Measurements from ENCODE around the gene PSTPIP1.
A peak's percentile ranks its signal among the peaks of the same experiment; 100 is the strongest.
"Not testable (repeated sequence)": the region's sequence is repeated elsewhere in the genome, so short reads cannot be mapped to it uniquely, and the experiment has no call there.

Gene PSTPIP1

DNA sequence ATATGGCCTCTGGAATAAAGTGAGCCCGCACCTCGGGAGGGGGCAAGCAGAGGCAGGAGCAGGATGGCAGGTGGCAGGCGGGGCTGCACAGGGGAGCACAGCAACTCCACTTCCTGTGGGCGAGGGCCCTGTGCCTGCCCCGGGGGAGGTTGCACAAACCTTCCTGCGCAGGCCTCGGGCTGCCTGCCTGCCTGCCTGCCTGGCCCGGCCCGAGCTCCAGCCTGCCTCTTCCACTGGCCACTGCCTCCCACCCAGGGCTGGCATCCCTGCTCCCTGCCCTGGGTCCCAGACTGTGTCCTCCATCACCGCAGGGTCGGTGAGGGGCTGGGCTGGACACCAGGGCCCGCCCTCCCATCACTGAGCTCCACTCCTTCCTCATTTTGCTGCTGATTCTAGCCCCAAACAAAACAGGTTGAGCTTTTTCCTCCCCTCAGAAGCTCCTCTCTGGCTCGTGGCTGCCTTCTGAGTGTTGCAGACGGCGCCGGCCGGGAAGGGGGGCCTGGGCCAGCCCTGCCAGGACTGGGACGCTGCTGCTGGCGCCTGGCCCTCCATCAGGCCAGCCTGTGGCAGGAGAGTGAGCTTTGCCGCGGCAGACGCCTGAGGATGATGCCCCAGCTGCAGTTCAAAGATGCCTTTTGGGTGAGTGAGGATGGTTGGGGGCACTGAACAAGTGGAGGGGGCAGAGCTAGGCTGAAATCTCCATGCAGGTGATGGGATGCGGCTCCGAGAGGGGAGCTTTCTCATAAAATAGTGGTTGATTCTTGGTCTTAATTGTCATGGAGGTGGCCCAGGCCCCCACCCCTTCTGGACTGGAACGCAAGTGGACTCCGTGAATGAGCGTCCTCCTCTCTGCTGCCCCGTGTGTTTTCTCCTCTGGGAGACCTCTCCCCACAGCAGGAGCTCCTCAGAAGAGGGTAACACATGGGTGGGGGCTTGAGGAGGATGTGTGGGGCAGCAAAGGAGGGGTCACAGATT lies at the start of gene PSTPIP1:
PSTPIP1 (plus strand) TSS at position 156 of the 975 bp plus-strand sequence; CDS start at position 604, 448 bp downstream.
- no peak for DNase-seq

DNA sequence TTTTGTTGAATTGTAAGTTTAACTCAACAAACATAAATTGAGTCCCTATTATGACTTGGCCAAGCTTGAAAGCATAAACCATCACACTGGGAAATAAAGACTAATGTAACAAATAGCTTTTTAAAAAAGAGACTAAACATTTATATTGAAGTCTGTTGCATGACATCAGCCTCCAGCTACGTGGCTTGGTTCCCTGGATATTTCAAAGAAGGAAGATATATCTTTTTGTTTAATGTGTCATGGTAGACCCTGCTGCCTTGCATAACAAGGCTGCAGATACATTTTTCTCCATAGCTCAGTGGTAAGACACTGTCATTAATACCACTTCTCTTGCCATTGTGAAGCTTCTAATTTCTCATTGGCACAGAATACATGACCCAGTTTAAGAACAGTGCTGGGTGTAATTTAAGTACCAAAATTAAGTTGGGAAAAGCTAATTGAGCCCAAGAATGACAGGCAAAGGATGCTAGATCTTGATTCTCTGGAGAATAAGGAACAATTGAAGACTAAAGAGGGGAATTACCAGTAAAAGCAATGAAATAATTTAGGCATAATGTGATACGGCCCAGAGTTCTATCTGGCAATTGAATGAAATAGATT lies 49.3 kb upstream of the PSTPIP1 start:
- DNase-seq = no peak

DNA sequence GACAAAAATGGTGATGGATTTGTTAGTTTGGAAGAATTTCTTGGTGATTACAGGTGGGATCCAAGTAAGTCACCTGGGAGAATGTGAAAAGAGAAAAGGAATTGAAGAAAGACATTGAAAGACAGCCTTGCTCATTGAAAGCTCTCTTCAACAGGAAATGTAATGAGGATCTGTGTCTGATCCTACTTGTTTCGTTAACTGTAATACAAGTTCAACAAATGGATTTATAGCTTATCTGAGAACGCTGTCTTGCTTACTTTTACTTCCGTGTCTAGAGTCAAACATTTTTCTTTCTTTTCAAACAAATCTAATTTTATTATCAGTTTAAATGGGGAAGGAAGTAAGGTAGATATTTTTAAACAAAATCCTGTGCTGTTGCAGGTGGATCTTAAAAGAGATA lies 47.5 kb upstream of the PSTPIP1 start:
- DNase-seq = no peak

DNA sequence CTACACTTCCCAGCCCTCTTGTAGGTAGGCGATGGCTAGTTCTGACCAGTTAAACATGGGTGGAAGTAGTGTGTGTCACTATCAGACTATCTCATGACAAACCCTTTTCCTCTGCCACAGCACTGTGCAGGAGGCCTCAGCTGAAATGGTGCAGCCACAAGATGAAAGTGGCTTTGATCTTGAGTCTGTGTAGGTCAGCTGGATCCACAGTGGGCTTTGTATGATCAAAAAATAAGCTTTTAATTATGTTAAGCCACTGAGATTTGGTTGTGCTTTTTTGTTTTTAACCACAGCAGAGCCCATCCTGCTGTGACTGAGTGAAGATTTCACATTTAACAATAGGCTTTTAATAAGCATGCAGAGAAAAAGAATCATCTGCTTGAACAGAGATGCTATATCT lies 43.7 kb upstream of the PSTPIP1 start:
- no peak for DNase-seq

DNA sequence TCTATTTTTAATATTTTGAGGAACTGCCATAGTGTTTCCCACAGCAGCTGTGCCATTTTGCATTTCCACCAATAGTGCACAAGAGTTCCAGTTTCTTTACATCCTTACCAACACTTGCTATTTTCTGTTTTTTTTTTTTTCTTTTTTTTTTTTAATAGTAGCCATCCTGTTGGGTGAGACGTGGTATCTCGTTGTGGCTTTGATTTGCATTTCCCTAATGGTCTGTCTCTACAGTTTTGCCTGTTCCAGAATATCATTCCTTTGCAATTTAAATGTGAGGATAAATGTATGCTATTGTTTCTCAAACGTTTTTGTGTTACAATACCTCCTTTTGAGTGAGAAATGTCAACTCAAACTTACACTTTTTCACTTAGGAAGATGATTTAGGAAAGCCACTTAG lies 41.0 kb upstream of the PSTPIP1 start:
- no peak for DNase-seq

DNA sequence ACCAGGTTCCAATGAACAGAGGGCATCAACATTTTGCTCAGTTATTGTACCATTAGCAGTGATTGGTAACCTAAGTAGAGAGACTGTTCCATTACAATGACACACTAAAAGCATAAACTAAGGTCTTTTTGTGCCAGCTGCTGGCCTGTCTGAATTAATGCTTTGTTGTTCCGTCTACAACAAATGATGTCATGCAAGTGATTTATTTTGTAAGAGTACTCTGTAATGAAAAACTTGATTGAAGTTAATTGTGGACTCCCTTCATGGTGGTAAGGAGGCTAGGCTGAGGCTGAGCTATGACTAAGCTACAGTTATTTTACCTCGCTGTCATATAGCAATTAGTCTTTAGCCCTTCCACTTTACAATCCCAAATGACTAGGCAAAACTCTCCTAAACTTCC lies 40.2 kb upstream of the PSTPIP1 start:
- no peak for DNase-seq

DNA sequence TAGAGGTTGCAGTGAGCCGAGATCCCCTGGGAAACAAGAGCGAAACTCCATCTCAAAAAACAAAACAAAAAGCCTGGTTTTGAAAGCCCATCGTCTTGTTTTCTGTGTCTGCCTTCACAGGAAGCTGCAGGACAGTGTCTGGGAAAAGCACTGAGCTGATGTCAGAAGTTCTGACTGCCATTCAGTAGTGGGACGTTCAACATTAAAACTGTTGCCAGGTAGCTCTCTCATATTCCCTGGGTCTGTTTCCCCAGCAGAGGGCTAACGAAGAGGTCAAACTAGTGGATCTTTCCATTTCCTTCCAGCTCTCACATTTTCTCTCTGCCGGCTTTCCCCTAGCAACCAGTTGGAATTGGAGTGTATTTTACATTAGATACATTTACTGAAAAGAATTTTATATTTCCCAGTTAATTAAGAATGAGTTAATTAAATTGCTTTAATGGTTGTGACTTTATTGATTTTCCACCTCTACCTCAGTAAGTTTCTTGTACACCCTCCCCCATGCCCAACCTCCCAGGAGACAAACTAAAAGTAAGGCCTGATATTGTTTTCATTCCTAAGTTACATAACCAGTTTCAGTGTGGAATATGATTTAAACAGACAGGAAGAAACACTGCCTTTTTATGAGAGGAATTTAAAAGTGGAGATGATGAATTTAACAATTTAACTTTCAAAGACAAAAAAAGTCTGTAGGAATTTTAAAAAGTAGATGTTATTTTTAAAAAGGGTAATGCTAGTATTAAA lies 33.5 kb upstream of the PSTPIP1 start:
- DNase-seq = no peak

DNA sequence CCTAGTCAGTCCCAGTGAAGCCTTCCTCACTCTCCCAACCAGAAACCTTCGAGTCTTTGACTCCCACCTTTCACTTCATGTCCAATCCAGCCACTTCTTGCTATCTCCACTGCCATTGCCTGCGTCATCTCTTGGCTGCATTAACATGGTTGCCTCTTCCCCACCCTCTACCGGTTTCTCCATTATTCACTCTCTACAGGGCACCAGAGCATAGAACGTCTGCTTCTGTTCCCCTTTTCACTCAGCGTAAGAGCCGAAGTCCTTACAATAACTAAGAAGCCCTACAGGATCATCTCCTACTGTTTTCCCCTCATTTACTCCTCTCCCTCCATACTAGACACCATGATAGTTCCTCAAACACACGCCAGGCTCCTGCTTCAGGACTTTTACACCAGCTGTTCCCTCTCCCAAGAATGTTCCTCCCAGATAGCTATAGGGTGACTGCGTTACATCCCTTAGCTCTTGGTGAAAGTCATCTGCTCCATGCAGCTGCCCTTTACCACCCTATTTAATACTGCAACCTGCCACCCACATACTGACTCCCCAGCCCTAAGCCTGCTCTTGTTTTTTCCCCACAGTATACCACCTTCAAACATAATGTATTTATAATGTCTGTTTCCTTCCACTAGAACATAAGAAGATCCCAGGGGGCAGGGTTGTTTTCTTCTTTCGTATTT lies 32.5 kb upstream of the PSTPIP1 start:
- no peak for DNase-seq

DNA sequence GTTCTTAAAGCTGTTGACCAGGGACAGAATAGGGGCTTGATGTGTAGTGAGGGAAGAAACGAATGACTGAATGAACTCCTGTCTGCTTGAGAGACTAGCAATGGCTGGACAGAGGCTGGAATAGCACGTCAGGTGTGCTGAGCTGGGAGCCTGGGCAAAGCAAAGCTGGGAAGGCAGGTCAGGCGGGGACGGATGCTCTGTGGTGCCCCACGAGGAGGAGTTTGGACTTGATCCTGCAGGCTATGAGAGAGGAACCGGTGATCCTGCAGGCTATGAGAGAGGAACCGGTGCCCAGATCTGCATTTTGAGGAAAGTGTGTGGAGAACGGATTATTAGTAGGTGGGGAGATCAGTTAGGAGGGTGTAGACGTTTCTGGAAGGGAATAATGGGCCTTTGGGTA lies 31.3 kb upstream of the PSTPIP1 start:
- DNase-seq = no peak

DNA sequence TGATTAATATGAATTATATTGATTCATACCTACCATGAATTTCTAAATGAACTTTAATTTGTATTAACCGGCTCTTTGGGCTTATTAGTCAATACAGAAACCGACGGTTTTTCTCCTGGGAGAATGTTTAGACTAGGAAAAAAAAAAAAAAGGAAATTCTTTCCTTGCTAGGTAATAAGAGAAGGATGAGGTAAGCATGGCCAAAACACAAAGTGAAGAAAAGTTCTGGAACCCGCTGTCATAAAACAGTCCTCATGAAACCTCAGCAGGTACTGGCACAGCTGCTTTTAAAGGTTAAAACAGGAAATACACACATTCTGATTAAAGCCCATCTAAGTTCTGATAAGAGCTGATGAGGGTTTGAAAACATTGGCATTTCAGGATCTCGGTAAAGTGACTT lies 30.8 kb upstream of the PSTPIP1 start:
- DNase-seq = no peak

DNA sequence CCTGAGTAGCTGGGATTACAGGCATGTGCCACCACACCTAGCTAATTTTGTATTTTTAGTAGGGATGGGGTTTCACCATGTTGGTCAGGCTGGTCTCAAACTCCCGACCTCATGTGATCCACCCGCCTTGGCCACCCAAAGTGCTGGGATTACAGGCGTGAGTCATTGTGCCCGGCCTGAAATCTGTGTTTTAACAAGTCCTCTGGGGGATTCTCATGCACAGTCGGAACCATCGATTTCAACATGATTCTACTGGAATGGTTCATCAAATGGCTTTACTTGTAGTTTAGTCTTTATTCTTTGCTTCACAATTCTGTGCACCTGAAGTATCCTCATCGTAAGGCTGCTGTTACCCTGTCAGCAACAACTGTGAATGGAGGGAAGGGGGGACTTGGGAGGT lies 28.9 kb upstream of the PSTPIP1 start:
- DNase-seq = not testable (repeated sequence)

DNA sequence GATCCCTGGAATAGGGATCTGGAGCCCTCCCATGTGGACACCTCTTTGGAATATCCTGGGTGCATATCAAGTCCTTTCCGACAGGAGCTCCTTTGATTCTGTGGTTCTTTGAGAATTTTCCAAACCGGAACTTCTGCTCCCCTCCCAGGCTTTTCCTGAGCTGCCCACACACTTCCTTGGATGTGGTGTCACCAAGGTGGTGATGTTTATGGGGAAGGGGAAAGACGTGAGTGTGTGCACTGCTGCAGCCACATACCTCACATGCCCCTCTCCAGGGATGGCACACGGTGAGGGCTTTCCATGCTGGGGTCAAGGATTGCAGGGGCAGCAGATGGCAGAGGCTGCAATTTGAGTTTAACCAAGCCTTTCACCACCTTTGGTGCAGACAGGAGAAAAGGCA lies 27.9 kb upstream of the PSTPIP1 start:
- no peak for DNase-seq

DNA sequence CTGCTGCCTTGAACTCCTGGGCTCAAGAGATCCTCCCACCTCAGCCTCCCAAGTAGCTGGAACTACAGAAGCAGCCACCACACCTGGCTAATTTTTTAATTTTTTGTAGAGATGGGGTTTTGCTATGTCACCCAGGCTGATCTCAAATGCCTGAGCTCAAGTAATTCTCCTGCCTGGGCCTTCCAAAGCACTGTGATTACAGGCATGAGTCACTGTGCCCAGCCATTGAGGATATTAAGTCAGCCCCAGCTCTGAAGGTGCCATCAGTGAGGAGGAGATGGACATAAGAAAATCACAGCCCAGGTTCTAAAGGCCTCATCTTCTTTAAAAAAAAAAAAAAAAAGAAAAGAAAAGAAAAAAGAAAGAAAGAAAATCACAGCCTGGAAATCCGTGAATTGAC lies 26.6 kb upstream of the PSTPIP1 start:
- no peak for DNase-seq

DNA sequence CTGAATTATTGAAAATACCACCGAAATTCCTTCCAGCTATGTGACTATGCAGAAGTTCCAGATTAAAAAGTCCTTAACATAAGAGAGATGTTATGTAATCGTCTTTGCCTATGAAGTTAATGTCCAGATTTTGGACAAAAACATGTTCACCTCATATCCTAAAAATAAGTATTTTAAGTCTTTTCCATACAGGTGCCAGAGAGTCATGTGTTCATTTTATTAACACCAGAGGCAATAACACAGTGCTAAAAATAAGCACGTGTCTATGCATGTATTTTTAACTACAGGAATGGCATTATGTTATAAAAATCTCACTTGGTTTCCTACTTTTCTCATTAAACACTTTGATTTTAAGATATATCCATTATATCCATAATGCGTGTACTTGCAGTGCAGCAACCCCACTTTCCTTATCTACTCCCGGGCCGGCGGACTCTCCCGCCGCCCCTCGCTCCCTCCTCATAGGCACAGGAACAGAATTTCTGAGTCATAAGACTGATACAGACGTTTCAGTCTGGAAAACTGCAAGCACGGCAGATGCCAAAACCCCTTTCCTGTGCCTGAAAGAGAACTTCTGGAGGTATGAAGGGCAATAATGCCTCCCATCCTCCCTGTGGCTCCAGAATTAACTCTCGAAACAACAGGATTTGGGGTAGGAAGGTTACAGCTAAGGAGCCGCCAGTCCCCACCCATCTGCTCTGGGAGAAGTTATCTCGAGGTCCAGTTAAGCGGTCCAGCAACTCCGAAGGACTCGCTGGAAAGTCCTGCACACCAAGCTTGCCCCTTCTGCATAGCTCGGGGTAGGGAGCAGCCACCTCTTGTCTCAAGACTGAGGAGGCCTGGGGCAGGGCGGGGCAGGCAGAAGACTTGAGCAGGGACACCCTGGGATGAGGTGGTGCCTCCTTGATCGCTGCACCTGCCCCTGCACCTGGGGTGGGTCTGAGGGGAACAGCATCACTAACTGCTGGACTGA lies 22.3 kb upstream of the PSTPIP1 start:
- no peak for DNase-seq

DNA sequence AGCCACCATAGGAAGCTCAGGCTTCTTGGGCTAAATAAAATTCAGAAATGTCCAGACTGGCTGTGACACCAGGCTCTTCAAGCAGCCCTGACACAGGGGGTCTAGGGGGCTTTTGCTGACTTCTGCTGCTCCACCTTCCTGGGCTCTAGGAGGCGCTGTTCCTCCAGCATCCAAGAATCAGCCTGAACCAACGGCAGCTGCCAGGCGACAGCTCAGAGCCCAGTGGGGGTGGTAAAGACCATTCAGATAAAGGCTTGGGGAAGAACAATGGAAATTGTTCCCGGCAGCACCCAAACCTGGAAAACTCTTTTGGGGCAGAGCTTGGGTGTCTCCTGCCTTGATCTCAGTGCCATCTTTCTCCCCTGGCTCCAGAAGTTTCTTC lies 21.6 kb upstream of the PSTPIP1 start:
- peak; percentile 54 for DNase-seq

DNA sequence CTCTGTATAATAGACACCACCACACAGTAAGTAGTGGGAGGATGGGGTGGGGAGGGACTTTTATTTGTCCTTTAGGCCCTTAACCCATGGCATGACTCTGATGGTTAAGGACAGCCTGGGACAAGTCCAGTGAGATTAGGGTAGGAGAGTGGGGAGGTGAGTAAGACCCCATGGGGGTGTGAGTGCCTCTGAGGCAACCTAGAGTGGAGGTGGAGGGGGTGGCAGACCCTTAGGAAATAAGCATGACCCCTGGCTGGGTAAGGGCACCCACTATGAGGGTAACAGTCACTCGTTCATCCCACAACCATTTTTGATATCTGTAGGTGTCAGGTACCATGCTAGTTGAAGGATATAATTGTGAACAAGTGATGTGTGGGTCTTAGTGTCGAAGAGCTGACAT lies 21.0 kb upstream of the PSTPIP1 start:
- no peak for DNase-seq

DNA sequence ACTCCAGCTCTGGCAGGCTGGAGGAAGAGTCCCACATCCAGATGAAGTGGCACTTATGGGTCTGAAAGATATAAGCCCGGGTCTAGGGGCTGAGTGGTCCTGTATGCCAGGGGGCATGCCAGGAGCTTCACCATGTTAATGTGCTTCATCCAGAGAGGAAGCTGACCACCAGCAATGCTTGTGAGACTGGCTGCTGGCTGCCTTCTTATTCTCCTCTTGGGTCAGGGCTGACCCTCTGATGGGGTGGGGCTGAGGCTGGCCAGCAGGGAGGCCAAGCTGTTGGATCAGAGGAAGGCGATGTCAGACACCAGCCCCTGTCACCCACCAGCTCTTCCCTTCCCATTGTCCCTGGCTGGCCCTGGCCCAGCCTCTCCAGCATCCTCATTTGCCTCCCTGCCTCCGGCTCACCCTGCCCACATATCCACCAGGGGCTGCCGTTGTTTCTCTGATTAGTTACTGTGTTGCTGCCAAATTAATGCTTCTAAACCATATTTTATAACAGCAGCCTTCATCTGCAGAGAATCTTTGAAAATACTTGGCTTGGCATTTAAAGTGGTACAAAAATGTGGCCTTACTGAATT lies 20.4 kb upstream of the PSTPIP1 start:
- DNase-seq = no peak

DNA sequence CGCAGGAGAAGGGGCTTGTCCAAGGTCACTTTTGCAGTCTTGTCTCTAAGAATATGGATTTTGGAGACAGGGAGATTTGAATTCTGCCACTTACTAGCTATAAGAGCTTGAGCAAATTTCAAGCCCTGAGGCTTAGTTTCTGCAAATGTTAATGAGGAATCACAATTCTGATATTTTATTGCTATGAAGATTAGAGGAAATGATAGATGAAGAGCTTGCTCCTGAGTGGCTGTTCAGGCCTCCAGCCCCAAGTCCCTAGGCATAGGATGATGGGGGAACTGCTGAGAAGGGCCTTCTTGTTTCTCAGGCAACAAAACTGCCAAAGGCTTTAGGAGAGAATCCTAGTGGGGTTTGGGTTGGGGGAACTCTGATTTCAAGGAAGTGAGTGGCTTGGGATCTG lies 18.8 kb upstream of the PSTPIP1 start:
- DNase-seq = no peak

DNA sequence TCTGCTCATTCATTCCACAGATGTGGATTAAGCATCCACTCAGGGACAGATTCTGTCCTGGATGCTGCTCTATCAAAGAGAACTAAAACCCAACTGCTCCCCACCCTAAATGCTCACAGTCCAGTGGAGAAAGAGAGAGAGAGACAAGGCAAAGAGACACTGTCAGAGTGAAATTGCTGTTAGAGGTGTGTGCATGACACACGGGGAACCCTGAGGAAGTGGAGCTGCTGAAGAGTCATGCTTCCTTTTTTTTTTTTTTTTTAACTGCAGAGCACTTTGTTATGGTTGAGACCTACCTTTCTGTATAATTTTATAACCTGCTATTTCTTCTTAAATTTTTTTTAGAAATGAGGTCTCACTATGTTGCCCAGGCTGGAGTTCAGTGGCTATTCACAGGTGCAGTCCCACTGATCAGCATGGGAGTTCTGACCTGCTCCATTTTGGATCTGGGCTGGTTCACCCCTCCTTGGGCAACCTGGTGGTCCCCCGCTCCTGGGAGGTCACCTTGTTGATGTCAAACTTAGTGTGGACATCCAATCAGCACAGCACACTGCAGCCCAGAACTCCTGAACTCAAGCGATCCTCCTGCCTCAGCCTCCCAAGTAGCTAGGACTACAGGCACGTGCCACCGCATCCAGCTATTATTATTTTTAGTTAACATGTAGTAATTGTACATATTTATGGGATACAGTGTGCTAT lies 18.2 kb upstream of the PSTPIP1 start:
- DNase-seq = no peak

DNA sequence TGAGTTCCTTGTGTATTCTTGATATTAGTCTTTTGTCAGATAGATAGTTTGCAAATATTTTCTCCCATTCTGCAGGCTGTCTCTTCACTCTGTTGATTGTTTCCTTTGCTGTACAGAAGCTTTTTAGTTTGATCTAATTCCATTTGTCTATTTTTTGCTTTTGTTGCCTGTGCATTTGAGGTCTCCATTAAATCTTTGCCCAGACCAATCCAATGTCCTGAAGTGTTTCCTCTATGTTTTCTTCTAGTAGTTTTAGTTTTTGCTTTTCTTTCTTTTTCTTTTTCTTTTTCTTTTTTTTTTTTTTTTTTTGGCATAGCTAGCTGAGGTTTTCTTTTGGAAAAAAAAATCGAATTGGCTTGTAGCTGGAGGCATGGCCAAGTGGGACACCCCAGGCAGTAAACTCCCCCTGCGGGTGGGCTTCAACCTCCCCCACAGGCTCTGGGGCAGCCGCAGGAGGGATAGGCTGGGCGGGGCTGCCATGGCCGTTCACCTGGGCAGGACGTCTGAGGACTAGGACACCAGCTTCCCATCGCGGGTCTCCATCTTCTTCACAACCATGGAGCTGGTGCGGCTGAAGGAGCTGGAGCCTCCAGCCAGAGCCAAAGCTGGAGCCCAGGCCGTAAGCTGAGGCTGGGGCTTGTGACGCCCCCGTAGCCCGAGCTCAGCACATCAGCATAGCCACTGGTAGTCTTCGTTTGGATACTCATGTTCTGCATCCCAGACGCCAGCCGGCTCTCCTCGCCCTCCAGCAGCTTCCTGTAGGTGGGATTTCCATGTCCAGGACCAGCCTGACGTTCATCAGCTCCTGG lies 16.2 kb upstream of the PSTPIP1 start:
- no peak for DNase-seq
